ENCODE results near the gene MRPL27.

MRPL27 gene

DNA sequence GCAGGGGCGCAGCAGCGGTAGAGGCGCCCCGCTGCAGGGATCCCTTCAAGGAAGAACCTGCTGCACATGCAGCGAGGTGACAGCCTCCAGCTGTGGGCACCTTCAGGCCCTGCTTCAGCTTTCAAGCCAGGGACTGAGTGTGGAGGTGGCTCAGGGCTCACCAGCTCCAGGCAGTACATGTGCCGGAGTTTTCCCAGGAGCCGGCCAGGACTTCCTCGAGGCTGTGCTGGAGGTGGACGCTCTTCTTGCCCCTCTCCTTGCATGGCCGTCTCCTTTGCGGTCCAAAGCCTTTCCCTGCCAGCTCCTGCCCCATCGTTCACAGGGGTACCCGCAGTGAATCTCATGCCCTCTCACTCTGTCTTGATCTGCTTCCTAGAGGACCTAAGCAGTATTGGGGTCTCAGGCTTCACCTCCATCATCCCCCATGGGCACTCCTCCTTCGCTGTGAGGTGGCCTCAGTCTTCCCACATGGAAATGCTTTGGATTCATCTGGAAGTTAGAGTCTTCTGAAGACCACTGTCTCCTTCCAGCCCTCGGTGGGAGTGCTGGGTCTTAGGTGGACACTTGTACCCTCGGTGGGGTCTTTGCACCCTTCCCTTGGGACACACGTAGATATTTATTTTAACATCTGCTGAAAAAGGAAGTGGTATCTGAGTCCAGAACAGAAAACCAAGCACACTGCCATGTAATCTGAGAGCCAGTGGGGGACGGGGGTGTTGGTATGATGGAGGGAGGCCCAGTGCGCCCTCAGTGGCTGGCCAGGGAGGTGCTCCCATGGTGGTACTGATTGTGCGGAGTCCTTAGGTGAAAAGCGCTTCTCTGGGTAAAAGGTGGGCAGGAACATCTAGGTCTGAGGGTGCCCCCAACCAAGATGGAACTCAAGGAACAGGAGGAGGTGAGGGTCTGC is 20.0 kb downstream of the MRPL27 start:
- DNase-seq (ENCODE audit: insufficient read length, low spot score), result no peak
- no peak for FAIRE-seq
- 0 out of 2 replicates have a peak, but pooled peaks have one; percentile 0 for TF ChIP-seq POLR2A (IDR thresholded peaks at IDR 0.05; ENCODE audit: low read depth, low read length)

DNA sequence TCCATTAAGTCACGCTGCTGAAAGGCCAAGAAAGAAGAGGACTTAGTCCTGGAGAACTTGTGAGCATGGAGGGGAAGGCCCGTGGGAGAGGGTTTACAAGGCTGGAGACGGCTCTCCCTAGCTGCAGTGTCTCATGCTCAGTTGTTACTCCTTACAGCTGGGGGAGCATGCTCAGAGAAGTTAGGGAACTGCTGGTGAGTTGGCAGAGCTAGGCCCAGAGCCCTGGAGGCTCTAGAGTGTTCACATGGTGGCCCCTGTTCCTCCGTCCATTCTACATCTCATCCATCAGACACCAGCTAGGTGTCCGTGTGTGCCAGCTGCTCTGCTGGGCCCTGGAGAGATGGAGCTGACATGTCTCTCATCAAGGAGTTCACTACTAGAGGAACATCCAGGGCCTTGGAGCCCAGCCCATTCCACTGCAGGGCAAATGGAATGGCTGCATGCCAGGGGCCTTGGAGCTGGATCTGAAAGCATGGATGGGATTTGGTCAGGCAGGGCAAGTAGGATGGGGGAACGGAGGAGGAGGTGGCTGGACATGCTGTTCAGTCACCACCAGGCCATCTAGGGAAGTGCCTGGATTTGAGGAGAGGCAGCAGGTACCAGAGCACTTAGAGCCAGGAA is 20.8 kb downstream of the MRPL27 start:
- no peak for DNase-seq (ENCODE audit: insufficient read length, low spot score)
- FAIRE-seq, result no peak
- 0 out of 2 replicates have a peak, but pooled peaks have one; percentile 3 for TF ChIP-seq POLR2A (IDR thresholded peaks at IDR 0.05; ENCODE audit: low read depth, low read length)

DNA sequence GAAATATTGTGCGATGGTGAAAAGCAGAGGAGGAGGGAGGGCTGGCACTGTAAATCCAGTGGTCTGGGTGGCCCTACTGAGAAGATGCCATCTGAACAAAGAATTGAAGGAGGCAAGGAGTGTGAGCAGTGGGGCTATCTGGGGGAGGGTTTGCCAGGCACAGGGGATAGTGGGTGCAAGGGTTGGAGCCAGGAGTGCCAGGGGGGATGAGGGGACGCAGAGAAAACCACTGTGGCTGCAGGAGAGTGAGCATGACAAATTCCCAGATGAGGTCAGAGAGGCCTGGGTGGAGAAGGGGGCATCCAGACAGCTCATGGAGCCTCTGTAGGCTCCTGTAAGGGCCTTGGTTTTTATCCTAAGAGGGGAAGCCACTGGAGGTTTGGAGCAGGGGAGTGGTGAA is 22.3 kb downstream of the MRPL27 start:
- FAIRE-seq (no peak), DNase-seq (ENCODE audit: insufficient read length, low spot score) (no peak)
- no peak for TF ChIP-seq POLR2A (IDR thresholded peaks at IDR 0.05; ENCODE audit: low read depth, low read length)

DNA sequence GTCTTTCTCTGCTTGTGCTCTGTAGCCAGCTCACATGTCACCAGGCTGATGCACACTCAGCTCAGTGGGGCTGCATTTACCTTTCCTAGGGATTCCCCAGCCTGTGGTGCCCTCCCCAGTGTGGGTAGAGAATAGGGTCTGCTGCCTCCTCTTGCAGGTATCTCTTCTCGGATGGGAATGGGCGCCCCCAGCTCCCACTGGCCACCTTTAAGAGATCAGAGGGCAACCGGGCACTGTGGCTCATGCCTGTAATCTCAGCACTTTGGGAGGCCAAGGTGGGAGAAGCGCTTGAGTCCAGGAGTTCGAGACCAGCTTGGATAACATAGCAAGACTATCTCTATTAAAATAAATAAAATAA is 23.8 kb downstream of the MRPL27 start:
- FAIRE-seq, result no peak
- no peak for DNase-seq (ENCODE audit: insufficient read length, low spot score)
- TF ChIP-seq POLR2A (IDR thresholded peaks at IDR 0.05; ENCODE audit: low read depth, low read length), result no peak

DNA sequence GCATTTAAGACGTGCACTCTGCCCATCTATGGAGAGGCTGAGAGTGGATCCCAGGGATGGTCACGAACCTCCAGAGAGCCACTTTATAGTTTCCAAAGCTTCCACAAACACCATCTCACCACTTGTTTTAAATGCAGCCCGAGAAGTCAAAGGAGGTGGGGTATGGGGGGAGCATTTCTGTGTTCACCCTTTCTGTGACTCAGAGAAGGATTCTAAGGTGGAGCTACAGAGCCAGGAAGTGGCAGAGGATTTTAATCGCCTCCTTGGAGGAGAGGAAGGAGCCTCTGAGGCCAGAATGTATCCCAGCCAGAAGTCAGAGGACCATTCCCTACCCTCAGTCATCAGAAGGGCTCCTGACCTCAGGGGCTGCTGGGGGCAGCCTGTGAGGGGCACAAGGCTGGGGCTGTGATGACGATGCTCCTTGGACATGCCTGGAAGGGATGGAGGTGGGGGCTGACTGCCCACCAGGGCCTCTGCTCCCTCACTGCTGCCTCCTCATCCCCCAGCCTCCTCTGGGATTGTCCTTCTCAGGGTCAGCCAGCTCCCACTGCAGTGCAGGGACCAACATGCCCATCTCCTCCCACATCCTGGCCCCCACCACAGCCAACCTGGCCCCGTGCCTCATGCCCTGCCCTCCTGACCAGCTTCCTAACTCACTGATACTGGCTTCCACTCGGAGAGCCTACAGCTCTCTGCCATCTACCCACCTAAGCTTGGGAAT is 24.3 kb downstream of the MRPL27 start:
- TF ChIP-seq POLR2A (IDR thresholded peaks at IDR 0.05; ENCODE audit: low read depth, low read length), result no peak; the same call in 1 of the 2 replicates
- FAIRE-seq (peak; percentile 36), DNase-seq (ENCODE audit: insufficient read length, low spot score) (peak; percentile 93)

DNA sequence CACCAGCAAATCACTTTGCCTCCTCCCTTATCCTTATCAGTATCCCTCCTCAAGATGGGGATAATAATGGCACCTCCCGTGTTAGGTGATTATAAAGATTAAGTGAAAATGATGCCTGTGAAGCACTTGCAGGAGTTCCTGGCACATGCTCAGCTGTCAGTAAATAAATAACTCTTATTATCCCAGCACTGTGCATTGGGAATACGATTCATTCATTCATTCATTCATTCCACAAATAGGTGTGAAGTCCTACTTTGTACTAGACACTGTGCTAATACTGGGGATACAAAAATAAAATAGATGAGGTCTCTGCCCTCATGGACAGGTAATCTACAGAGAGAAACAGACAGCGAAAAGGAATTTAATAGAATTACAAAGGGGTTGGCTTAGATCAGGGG is 25.1 kb downstream of the MRPL27 start:
- no peak for DNase-seq (ENCODE audit: insufficient read length, low spot score)
- TF ChIP-seq POLR2A (IDR thresholded peaks at IDR 0.05; ENCODE audit: low read depth, low read length), result no peak
- FAIRE-seq, result no peak

DNA sequence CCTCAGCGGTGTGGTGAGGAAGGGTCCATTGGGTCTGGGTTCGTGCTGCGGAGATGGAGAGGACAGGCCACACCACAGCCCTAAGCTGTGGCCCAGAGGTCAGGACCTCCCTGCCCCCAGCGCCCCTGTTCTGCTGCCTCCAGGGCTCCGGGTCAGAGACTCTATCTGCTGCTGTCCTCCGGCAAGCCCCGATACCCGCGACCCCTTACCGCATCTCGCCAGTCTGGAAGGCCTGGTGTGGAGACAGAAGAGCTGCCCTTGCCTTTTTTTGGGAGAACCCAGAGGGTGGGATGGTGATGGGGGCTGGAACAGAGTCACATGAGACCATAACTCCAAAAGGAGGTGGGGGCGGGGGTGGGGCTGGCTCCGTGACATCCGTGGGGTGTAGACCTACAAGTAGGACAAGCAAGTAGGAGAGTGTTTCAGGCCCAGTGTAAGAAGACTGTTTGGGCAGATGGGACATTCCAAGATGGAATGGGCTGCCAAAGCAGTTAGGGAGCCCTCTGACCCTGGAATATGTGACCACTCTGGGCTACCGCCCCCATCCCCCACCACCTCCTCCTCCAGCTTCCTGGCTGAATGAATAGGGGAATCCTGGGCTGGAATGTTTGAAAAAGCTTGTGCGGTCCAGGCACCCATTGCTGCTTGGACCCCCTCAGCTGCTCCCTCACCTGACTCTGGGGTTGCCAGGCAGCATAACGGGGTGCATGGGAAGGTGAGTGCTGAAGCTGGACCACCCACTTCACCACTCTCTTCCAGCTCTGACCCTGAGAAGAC is 25.7 kb downstream of the MRPL27 start:
- DNase-seq (ENCODE audit: insufficient read length, low spot score), result no peak
- FAIRE-seq, result no peak
- TF ChIP-seq POLR2A (IDR thresholded peaks at IDR 0.05; ENCODE audit: low read depth, low read length), result no peak

DNA sequence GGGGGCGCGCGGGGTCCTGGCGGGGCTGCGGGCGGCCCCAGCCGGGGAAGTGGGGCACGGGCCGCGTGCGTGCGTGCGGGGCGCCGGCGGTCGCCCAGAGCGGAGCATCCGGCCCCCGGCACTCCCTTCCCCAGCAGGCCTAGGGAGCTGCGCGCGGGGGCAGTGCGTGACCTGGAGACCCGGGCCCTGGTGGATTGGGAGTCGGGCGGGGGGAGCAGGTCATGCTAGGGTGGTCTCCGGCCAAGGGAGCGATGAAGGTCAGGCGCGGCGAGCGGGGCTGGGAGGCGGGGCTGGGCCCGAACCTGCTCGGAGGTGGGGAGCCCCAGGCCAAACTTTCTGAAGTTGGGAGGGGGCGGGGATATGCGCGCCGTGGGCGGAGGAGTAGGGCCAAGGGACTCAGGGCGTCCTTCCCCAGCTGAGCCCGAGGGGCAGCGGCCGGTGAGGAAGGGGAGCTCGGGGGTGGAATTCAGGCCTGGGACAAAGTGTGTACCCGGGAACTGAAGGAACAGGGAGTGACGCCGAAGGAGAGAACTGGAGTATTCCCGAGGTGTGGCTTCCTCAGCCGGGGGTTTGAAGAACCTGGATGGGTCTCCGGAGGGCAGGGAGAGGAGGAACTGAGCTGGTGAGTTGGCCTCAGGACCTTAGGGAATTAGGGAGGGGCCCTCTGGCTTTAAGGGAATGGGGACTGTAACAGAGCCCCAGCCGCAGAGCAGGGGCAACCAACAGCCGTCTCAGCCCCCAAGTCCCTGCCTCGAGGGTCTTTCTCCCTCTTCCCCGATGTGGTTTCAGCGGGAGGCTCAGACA is 26.5 kb downstream of the MRPL27 start:
- FAIRE-seq (no peak), DNase-seq (ENCODE audit: insufficient read length, low spot score) (peak; percentile 67)
- no peak for TF ChIP-seq POLR2A (IDR thresholded peaks at IDR 0.05; ENCODE audit: low read depth, low read length)

DNA sequence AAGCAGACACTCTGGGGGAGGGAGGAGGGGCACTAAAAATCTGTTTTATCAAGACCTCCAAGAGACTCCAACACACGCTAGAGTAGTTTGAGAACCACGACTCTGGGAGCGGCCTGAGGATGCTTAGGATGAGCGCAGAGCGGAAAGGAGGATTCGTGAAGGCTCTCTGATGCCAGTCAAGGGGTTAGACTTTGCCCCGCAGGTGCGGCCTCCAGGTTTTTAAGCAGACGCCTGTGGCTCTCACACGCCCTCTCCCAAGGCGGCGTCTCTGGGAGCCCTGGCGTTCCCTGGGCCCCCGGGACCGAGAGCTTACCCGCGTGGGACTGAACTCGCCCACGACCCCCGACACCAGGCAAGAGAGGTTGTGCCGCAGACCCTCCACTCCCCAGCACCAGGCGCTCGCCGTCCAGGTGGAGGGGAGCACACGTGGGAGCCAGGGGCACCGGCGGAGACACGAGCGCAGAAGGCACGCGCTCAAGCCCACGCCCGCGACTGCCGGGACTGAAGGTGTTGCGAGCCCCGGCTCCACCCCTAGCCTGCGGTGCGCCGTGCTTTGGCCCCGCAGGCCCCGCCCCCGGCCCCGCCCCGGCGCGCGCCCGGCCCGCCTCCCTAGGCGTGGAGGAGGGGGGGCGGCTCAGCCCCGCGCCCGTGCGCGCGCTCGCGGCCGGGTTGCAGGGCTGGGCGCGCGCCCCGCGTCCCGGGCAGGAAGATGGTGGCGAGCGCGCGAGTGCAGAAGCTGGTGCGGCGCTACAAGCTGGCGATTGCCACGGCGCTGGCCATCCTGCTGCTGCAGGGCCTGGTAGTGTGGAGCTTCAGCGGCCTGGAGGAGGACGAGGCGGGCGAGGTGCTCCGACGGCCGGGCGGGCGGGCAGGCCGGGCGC is 27.3 kb downstream of the MRPL27 start, which contains the start of gene XYLT2:
Gene XYLT2 (plus strand): TSS at position 695 of the 881 bp plus-strand sequence. CDS start 15 bp downstream, at position 710.
- DNase-seq (ENCODE audit: insufficient read length, low spot score), result peak; percentile 97
- FAIRE-seq, result no peak
- peak; percentile 59 for TF ChIP-seq POLR2A (IDR thresholded peaks at IDR 0.05; ENCODE audit: low read depth, low read length)

DNA sequence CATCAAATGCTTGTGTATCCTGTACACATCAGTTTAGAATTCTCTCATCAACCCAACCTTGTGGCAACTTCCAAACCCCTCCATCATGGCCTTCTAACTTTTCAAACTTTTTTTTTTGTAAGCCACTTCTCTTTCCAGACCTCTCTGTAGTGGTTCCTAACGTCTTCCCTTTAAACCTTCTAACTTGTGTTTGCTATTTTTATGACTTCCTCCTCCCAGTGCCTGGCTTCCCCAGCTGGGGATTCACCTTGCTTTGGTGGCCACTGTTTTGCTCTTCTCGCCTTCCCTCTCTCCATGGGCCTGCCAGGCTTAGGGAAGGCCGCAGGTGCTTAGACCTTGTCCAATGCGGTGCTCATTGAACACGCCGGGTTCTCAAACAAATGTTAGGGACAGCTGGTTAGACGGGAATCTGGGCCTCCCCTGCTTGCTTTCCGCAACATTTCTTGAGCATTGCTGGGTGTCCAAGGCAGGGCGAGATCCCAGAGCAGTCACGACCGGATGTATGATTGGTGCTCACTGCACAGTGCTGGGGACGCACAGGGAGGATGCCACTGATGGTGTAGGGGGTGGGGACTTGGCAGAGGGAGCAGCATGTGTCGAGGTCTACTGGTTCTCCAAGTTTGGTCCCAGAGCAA is 28.1 kb downstream of the MRPL27 start:
- TF ChIP-seq POLR2A (IDR thresholded peaks at IDR 0.05; ENCODE audit: low read depth, low read length), result no peak
- FAIRE-seq, result no peak
- no peak for DNase-seq (ENCODE audit: insufficient read length, low spot score)

DNA sequence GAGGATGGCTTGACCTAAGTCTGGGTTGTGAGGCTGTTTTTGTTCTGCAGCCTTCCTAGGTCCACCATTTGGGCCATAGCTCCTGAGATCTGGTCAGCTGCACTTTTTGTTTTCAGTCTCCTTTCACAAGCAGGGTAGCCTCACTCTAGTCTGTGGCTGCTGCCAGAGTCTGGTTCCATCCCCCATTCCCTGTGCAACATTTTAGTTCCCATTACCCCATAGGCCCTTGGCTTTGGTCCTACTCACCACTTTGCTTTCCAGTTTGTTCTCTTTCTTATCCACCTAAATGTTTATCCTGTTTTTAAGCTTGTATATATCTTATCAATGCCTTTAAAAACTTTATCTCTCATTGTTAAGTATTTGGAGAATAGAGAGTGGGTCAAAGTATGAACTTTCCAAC is 33.6 kb downstream of the MRPL27 start:
- no peak for TF ChIP-seq POLR2A (IDR thresholded peaks at IDR 0.05; ENCODE audit: low read depth, low read length)
- DNase-seq (ENCODE audit: insufficient read length, low spot score) (no peak), FAIRE-seq (no peak)
